ENCODE results near the gene MYO9B.
A peak's percentile ranks its signal among the peaks of the same experiment; 100 is the strongest.

MYO9B gene

GRCh38 chr19:17237747-17238706, 162.4 kb downstream of the MYO9B start:
- H3K4me3 ChIP-seq: no peak overlapping the region
- TF ChIP-seq FOXP2 (optimal IDR thresholded peaks at IDR 0.05; ENCODE audit: control extremely low read depth, extremely low read length, insufficient read depth): no peak
- TF ChIP-seq POLR2AphosphoS5 (IDR thresholded peaks at IDR 0.05; ENCODE audit: borderline replicate concordance, low read depth, low read length): no peak
- TF ChIP-seq EZH2 (IDR thresholded peaks at IDR 0.05): no peak
- H3K36me3 ChIP-seq (ENCODE audit: insufficient read depth, low read length): no peaks in the 10 kb centered on the region
- H3K9me3 ChIP-seq (ENCODE audit: low read depth, low read length): no peaks in the 10 kb centered on the region
- H3K9ac ChIP-seq (ENCODE audit: insufficient read length): no peak overlapping the region
- H3K27ac ChIP-seq: no peak overlapping the region
- no peak for DNase-seq (ENCODE audit: low read depth, low spot score)

DNA sequence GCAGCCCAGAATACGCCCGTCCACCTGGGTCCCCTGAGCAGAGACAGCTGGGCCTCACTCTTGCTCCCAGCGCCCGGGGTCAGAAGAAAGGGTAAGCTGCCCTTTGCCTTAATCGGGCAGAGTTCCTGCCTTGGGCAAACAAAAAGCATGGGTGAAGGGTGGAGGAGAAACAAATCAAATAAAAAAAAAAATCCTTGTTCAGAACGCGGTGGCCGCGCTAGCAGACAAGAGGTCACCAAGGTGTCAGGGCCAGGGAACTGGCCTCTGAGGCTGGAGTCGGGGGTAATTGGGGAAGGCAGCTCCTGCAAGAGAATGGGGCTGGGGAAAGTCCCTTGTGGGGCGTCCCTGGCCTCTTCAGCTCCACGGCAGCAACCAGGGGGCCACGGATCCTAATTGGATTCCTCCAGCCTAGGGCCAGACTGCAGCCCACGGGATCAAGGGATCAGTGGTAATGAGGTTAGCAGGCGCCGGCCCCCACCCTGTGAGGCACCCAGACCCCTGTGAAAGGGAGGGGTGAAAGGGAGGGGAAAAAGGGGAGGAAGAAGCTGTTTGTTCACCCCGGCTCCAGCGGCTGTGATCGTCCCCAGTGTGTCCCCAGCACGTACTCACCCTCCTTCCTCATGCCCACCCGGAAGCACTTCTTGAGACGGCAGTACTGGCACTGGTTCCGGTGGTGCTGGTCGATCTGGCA, 164.6 kb downstream of the MYO9B start:
- Histone ChIP-seq H3K36me3 (ENCODE audit: insufficient read depth, low read length) (no peaks in the 10 kb centered on the region), H3K27ac (no peak overlapping the region), H3K4me3 (no peak overlapping the region), H3K9ac (ENCODE audit: insufficient read length) (no peak overlapping the region), H3K9me3 (ENCODE audit: low read depth, low read length) (no peaks in the 10 kb centered on the region)
- no peak for DNase-seq (ENCODE audit: low read depth, low spot score)
- TF ChIP-seq FOXP2 (optimal IDR thresholded peaks at IDR 0.05; ENCODE audit: control extremely low read depth, extremely low read length, insufficient read depth): no peak
- TF ChIP-seq POLR2AphosphoS5 (IDR thresholded peaks at IDR 0.05; ENCODE audit: borderline replicate concordance, low read depth, low read length): no peak
- TF ChIP-seq EZH2 (IDR thresholded peaks at IDR 0.05): no peak

DNA sequence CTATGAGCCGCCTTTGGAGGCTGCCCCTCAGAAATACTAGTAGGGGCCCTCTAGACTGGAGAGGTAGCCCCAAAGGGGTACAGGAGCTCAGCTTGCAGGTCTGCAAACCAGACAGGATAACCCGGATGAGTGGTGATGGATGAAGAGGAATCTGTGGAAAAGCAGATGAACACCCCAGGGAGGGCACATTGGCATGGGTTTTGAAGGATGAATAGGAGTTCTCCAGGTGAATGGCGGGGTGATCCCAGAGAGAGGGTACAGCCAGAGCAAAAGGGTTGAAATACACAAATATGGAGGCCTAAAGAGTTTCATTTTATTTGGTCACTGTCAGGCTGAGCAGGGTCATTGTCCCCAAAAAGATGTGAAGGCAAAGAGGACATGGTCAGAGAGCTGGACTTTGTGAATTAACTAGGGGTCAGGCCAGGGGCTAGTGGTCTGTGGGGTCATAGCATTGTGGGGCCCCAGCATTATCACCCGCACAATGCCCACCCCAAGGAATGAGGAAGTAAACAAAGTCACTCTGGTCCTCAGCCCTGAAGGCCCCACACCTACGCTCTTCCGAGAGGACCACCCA, 165.3 kb downstream of the MYO9B start:
- Histone ChIP-seq H3K9ac (ENCODE audit: insufficient read length) (no peak overlapping the region), H3K27ac (no peak overlapping the region), H3K4me3 (no peak overlapping the region), H3K9me3 (ENCODE audit: low read depth, low read length) (no peaks in the 10 kb centered on the region), H3K36me3 (ENCODE audit: insufficient read depth, low read length) (no peaks in the 10 kb centered on the region)
- DNase-seq (ENCODE audit: low read depth, low spot score): no peak
- no peak for TF ChIP-seq FOXP2 (optimal IDR thresholded peaks at IDR 0.05; ENCODE audit: control extremely low read depth, extremely low read length, insufficient read depth)
- no peak for TF ChIP-seq POLR2AphosphoS5 (IDR thresholded peaks at IDR 0.05; ENCODE audit: borderline replicate concordance, low read depth, low read length)
- no peak for TF ChIP-seq EZH2 (IDR thresholded peaks at IDR 0.05)

- no peak overlapping the region for H3K4me3 ChIP-seq
These were observed 167.0 kb downstream of the MYO9B start for GRCh38 chr19:17242431-17243208.

GRCh38 chr19:17243211-17243829, 167.7 kb downstream of the MYO9B start:
- no peaks in the 10 kb centered on the region for H3K36me3 ChIP-seq (ENCODE audit: insufficient read depth, low read length)
- DNase-seq (ENCODE audit: low read depth, low spot score): no peak
- no peak overlapping the region for H3K9ac ChIP-seq (ENCODE audit: insufficient read length)
- H3K27ac ChIP-seq: no peak overlapping the region
- TF ChIP-seq POLR2AphosphoS5 (IDR thresholded peaks at IDR 0.05; ENCODE audit: borderline replicate concordance, low read depth, low read length) (no peak), EZH2 (IDR thresholded peaks at IDR 0.05) (no peak), FOXP2 (optimal IDR thresholded peaks at IDR 0.05; ENCODE audit: control extremely low read depth, extremely low read length, insufficient read depth) (no peak)
- H3K9me3 ChIP-seq (ENCODE audit: low read depth, low read length): no peaks in the 10 kb centered on the region
- peak overlapping the region; percentile 72 for H3K4me3 ChIP-seq

More at GRCh38 chr19:17242431-17243208, 167.0 kb downstream of the MYO9B start:
- H3K27ac ChIP-seq: no peak overlapping the region
- DNase-seq (ENCODE audit: low read depth, low spot score): no peak
- H3K9ac ChIP-seq (ENCODE audit: insufficient read length): no peak overlapping the region
- H3K9me3 ChIP-seq (ENCODE audit: low read depth, low read length): no peaks in the 10 kb centered on the region
- TF ChIP-seq EZH2 (IDR thresholded peaks at IDR 0.05) (no peak), POLR2AphosphoS5 (IDR thresholded peaks at IDR 0.05; ENCODE audit: borderline replicate concordance, low read depth, low read length) (no peak), FOXP2 (optimal IDR thresholded peaks at IDR 0.05; ENCODE audit: control extremely low read depth, extremely low read length, insufficient read depth) (no peak)
- H3K36me3 ChIP-seq (ENCODE audit: insufficient read depth, low read length): no peaks in the 10 kb centered on the region

DNA sequence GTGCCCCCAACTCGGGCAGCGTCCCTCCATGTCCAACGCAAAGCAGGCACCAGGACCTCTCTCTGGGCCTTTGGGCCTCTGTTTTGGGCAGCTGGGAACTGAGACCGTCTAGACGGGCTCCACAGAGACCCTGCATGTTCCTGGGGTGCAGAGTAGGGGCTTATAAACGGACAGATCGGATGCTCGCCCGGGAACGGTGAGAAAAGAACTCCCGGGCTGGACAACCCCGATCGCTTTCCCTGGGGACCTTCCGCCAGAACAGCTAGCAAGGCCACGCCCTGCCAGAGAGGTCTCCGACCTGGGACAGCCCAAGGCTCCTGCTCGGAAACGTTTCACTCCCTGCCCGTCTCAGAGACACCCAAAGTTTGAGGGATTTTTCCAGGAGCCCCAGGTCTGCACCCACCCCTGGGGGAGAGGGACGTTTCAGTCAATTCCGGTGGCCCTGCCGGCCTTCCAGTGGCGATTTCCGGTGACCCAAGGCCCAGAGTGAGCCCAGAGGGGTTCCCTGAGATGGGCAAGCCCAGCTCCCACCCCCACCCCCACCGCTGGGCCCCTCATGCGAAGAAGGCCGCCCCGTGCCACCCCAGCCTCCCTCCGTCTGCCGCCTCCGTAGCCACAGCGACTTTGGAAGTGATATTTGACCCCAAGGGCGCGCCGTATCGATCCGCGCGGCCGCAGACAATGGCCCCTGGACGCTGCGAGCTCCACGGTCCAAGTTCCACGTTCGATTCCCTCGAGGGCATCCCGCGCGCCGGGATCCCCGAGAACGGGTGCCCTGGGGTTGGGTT, 168.4 kb downstream of the MYO9B start:
- TF ChIP-seq FOXP2 (optimal IDR thresholded peaks at IDR 0.05; ENCODE audit: control extremely low read depth, extremely low read length, insufficient read depth) (no peak), POLR2AphosphoS5 (IDR thresholded peaks at IDR 0.05; ENCODE audit: borderline replicate concordance, low read depth, low read length) (no peak), EZH2 (IDR thresholded peaks at IDR 0.05) (no peak)
- no peak overlapping the region for H3K27ac ChIP-seq

More for the DNA sequence above, 168.4 kb downstream of the MYO9B start:
- Histone ChIP-seq H3K9me3 (ENCODE audit: low read depth, low read length) (no peaks in the 10 kb centered on the region), H3K36me3 (ENCODE audit: insufficient read depth, low read length) (no peaks in the 10 kb centered on the region), H3K4me3 (peak overlapping the region; percentile 72), H3K9ac (ENCODE audit: insufficient read length) (no peak overlapping the region)
- DNase-seq (ENCODE audit: low read depth, low spot score): no peak
